Measurements from ENCODE around the gene MAML3. TPM values are rescaled to one million over a fixed set of nuclear protein-coding genes. Genes with fewer than 3 reads are reported as not detected.

Gene MAML3
- total RNA-seq, 6 experiments from 2014 or later, result 1.2 to 1.9 (median 1.6) TPM

DNA sequence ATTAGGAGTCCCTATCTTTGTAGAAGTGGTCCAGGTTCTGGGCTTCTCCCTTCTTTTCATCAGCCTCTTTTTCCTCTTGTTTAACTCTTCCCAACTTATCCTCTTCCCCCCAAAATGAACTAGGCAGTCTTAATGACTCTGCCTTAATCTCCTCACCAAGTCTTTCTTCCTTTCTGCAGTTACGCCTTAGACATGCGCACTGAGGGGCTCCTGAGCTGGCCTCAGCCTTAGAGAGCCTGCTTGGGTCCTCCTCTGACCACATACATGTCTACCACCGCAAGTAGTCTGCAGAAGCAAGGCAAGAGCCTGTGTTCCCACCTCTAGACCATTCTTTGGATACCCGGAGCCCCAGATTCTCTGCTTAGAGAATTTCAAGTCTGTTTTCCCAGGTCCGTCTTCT is 288.4 kb downstream of the MAML3 start:
- Mint-ChIP-seq H3K27ac (no peak overlapping the region), H3K27me3 (ENCODE audit: insufficient read depth) (peaks cover 2% of the 10 kb centered on the region; the same call in 1 of the 2 replicates), H3K4me1 (ENCODE audit: low read depth) (peaks cover 12% of the 10 kb centered on the region), H3K4me3 (no peak overlapping the region), H3K9me3 (no peaks in the 10 kb centered on the region), H3K36me3 (ENCODE audit: low read depth) (no peaks in the 10 kb centered on the region)
- TF ChIP-seq CTCF (IDR thresholded peaks at IDR 0.05), result no peak
- no peak for DNase-seq

DNA sequence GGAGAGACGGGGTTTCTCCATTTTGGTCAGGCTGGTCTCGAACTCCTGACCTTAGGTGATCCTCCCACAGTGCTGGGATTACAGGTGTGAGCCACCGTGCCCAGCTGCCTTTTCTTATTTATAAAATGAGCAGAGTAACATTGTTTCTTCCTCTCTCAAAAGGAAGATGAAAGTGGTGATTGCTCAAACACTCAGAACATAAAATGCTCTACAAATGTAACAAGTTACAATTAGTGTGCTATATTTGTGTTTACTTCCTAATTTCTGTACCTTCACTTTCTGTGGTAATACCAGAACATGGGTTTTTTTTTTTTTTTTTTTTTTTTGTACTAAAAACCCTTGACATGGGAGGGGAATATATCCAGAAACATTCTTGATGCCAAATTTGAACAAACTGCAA is 290.5 kb downstream of the MAML3 start:
- H3K36me3 Mint-ChIP-seq (ENCODE audit: low read depth), result no peaks in the 10 kb centered on the region
- TF ChIP-seq CTCF (IDR thresholded peaks at IDR 0.05), result no peak
- no peak overlapping the region for H3K4me3 Mint-ChIP-seq
- no peak overlapping the region for H3K27ac Mint-ChIP-seq
- H3K4me1 Mint-ChIP-seq (ENCODE audit: low read depth), result peaks cover 18% of the 10 kb centered on the region
- H3K9me3 Mint-ChIP-seq, result no peaks in the 10 kb centered on the region
- H3K27me3 Mint-ChIP-seq (ENCODE audit: insufficient read depth), result peaks cover 2% of the 10 kb centered on the region; the same call in 1 of the 2 replicates
- DNase-seq, result no peak

DNA sequence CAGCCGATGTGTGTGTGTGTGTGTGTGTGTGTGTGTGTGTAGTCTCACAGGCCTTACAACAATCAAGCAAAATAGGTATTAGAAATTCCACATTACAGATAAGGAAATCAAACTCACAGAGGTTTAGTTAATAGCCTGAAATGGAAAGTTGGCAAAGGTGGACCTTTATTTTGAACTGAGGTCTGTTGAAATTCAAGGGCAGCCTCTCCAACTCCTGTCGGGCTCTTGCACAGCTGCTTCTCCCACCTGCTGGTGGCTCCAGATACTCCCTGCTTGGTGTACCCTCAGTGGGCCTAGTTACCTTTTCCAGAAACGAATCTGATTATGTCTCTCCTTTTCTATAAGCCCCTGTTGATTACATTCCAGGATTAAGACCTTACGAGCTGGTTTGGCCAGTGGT is 292.5 kb downstream of the MAML3 start:
- H3K27me3 Mint-ChIP-seq (ENCODE audit: insufficient read depth), result peaks cover 2% of the 10 kb centered on the region; the same call in 1 of the 2 replicates
- no peak overlapping the region for H3K27ac Mint-ChIP-seq
- DNase-seq, result no peak
- no peaks in the 10 kb centered on the region for H3K9me3 Mint-ChIP-seq
- no peak overlapping the region for H3K4me3 Mint-ChIP-seq
- no peak for TF ChIP-seq CTCF (IDR thresholded peaks at IDR 0.05)
- H3K36me3 Mint-ChIP-seq (ENCODE audit: low read depth), result no peaks in the 10 kb centered on the region
- peaks cover 24% of the 10 kb centered on the region for H3K4me1 Mint-ChIP-seq (ENCODE audit: low read depth)

DNA sequence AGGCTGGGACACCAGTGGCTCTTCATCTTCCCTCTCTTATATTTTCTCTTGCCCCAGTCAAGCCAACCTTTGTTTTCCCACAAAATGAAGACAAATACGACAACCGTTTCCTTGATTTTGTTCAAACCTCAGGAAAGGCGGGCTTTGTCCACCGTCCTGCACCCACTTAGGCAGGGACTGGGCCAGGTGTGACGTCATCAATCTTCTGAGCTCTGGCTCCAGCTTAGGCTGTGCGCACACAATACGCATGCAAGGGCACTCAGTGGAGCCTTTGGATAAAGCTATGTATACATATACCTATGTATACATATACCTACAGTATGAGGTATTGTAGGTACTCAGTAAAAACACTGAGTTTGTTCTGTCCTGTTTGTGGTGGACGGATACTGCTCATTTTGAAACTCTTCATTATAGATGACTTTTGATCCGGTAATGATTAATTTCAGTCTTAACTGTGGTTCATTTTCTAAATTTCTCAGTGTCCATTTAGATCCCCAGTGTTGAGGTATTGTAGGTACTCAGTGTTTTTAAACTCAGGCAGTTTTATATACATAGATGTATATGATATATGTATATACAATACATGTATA is 293.5 kb downstream of the MAML3 start:
- no peaks in the 10 kb centered on the region for H3K9me3 Mint-ChIP-seq
- DNase-seq, result no peak
- H3K27ac Mint-ChIP-seq, result no peak overlapping the region
- TF ChIP-seq CTCF (IDR thresholded peaks at IDR 0.05), result no peak
- no peaks in the 10 kb centered on the region for H3K36me3 Mint-ChIP-seq (ENCODE audit: low read depth)
- H3K4me3 Mint-ChIP-seq, result no peak overlapping the region
- peaks cover 2% of the 10 kb centered on the region; the same call in 1 of the 2 replicates for H3K27me3 Mint-ChIP-seq (ENCODE audit: insufficient read depth)
- H3K4me1 Mint-ChIP-seq (ENCODE audit: low read depth), result peaks cover 21% of the 10 kb centered on the region

DNA sequence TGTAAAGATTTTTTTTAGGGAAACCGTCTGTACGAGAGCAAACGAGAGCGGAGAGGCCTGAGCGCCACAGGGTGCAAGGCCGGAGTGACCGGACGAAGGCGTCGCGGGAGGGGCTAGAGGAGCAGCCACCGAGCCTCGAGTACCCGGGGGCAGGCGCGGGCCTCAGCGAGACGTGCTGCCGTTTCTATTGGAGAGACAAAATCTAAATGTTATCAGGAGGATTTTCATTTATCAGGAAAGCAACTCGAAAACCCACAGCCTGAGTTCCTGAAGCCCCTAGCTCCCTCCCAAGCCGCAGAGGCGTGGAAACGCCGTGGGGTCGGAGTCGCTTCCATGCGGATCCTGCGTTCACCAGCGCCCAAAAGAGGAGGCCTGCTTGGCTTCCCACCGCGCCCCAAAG is 294.1 kb downstream of the MAML3 start:
- H3K36me3 Mint-ChIP-seq (ENCODE audit: low read depth), result no peaks in the 10 kb centered on the region
- no peak overlapping the region for H3K4me3 Mint-ChIP-seq

More for the DNA sequence above, 294.1 kb downstream of the MAML3 start:
- Mint-ChIP-seq H3K27me3 (ENCODE audit: insufficient read depth) (no peaks in the 10 kb centered on the region), H3K27ac (no peak overlapping the region), H3K9me3 (no peaks in the 10 kb centered on the region), H3K4me1 (ENCODE audit: low read depth) (peaks cover 15% of the 10 kb centered on the region)
- no peak for DNase-seq
- no peak for TF ChIP-seq CTCF (IDR thresholded peaks at IDR 0.05)

All from HFFc6 (cell line).